GM12878 (cell line): ENCODE data around the gene GOLGA6A. TPM values are rescaled to one million over a fixed set of nuclear protein-coding genes. Genes with fewer than 3 reads are reported as not detected.

Source experiments
- ATAC-seq: fragments of 200-7000 bp; cut with Tn5 transposase; 3 replicates; pipeline ENCODE4 v1.9.1; 2020; ENCODE audit warnings: mild to moderate bottlenecking, moderate library complexity
- BruUV-seq: library from RNA; stranded (reverse); fragments of 400-500 nt; replicated peaks from 2 replicates; lab custom pipeline; 2021; lab: Mats Ljungman, UMichigan
- CTCF ChIA-PET: fragments of 300-600 bp; sonication (Branson Sonifier 250); formaldehyde crosslinking; extraction: SDS; loops from one replicate; lab custom pipeline; 2021; ENCODE audit warnings: inconsistent platforms; lab: Yijun Ruan, JAX
- POLR2A ChIA-PET: fragments of 350-600 bp; formaldehyde crosslinking; extraction: SDS; loops from one replicate; lab custom pipeline; 2021; ENCODE audit warnings: inconsistent platforms; lab: Charles Lee
- RAD21 ChIA-PET: fragments of 300-600 bp; sonication (Branson Sonifier 250); formaldehyde crosslinking; loops from one replicate; lab custom pipeline; 2023; ENCODE audit warnings: antibody characterized with exemption; ENCODE audit not compliant: unreplicated experiment; lab: Charles Lee
- SMC1A ChIA-PET: fragments of 300-600 bp; sonication (Branson Sonifier 250); formaldehyde crosslinking; loops from one replicate; lab custom pipeline; 2023; ENCODE audit not compliant: unreplicated experiment, uncharacterized antibody; lab: Charles Lee
- DNase-seq: peaks from one replicate; pipeline ENCODE4 v3.0.0-alpha.2; 2011; ENCODE audit warnings: low read depth, low spot score
- FAIRE-seq: peaks from 3 replicates; lab custom pipeline; 2011; peaks lifted over from hg19 to GRCh38; lab: Jason Lieb, UNC
- H2AFZ ChIP-seq: 2 replicates; pipeline ENCODE4 v1.6.0; 2011; ENCODE audit warnings: low read depth, low read length, control low read depth; ENCODE audit not compliant: control insufficient read depth
- H3K27ac ChIP-seq: 2 replicates; pipeline ENCODE4 v1.5.1; 2011; ENCODE audit warnings: control low read depth; ENCODE audit not compliant: control insufficient read depth, insufficient read depth
- H3K27me3 ChIP-seq, 2 experiments: replicated peaks in 1 of 2; 2 replicates each; pipeline versions ENCODE4 v1.6.0 to v1.6.1; 2011; ENCODE audit warnings: low read length in 1 of 2; ENCODE audit not compliant: control insufficient read depth in 2 of 2, insufficient read depth in 2 of 2
- H3K36me3 ChIP-seq, 2 experiments: 2 replicates each; pipeline ENCODE4 v1.5.1; 2011; ENCODE audit warnings: low read length in 1 of 2; ENCODE audit not compliant: control insufficient read depth in 2 of 2, insufficient read depth in 2 of 2
- H3K4me1 ChIP-seq: 2 replicates; pipeline ENCODE4 v1.6.1; 2011; ENCODE audit warnings: mild to moderate bottlenecking, low read length, moderate library complexity, mixed read lengths; ENCODE audit not compliant: control insufficient read depth, insufficient read depth
- H3K4me2 ChIP-seq: 2 replicates; pipeline ENCODE4 v1.6.0; 2011; ENCODE audit warnings: control low read depth; ENCODE audit not compliant: control insufficient read depth, insufficient read depth
- H3K4me3 ChIP-seq: fragments of 200-600 bp; sonication (generic); 2 replicates; pipeline ENCODE4 v1.5.1; 2016
- H3K79me2 ChIP-seq: 2 replicates; pipeline ENCODE4 v1.6.0; 2011; ENCODE audit warnings: low read length; ENCODE audit not compliant: control insufficient read depth, insufficient read depth
- H3K9ac ChIP-seq: 2 replicates; pipeline ENCODE4 v1.8.0; 2011; ENCODE audit warnings: low read length, control low read depth, mixed read lengths; ENCODE audit not compliant: control insufficient read depth, insufficient read depth
- H3K9me3 ChIP-seq: replicated peaks from 3 replicates; pipeline ENCODE4 v1.5.1; 2011; ENCODE audit warnings: mild to moderate bottlenecking, low read length; ENCODE audit not compliant: control insufficient read depth, insufficient read depth
- H4K20me1 ChIP-seq: 2 replicates; pipeline ENCODE4 v1.6.0; 2011; ENCODE audit not compliant: control insufficient read depth, insufficient read depth
- CREM ChIP-seq: IDR thresholded peaks from 2 replicates; pipeline ENCODE4 v1.6.1; 2014; ENCODE audit warnings: antibody characterized with exemption, low read depth
- ELK1 ChIP-seq: IDR thresholded peaks from 2 replicates; pipeline ENCODE4 v1.6.1; 2012; ENCODE audit warnings: low read depth, low read length, improper control_type of control experiment
- FOS ChIP-seq: IDR thresholded peaks from 3 replicates; pipeline ENCODE4 v1.6.1; 2011; ENCODE audit warnings: borderline replicate concordance; ENCODE audit not compliant: insufficient read length; ENCODE audit errors: extremely low read depth
- NFXL1 ChIP-seq: fragments of 450-650 bp; IDR thresholded peaks from 2 replicates; pipeline ENCODE4 v1.6.1; 2017; ENCODE audit warnings: antibody characterized with exemption, mild to moderate bottlenecking, borderline replicate concordance
- RB1 ChIP-seq: fragments of 450-650 bp; formaldehyde crosslinking; IDR thresholded peaks from 2 replicates; pipeline ENCODE4 v1.6.1; 2017; ENCODE audit warnings: mild to moderate bottlenecking, borderline replicate concordance
- RUNX3 ChIP-seq: IDR thresholded peaks from 2 replicates; pipeline ENCODE4 v1.6.1; 2012; ENCODE audit warnings: low read length, inconsistent platforms
- WGBS: methylation state at CpG from one replicate; pipeline ENCODE4 v1.1.6; 2016; ENCODE audit warnings: low lambda C conversion rate; ENCODE audit not compliant: insufficient replicate concordance, insufficient coverage; ENCODE audit errors: missing lambda C conversion rate; 5-methylcytosine and 5-hydroxymethylcytosine counted together
- in situ Hi-C: fragments of 300-500 bp; cut with MboI; formaldehyde crosslinking; loops from 9 replicates; pipeline ENCODE4 v1.14.3; 2018; ENCODE audit warnings: mixed read lengths
- intact Hi-C: fragments of 100-400 bp; cut with micrococcal nuclease; formaldehyde crosslinking; loops from one replicate; pipeline ENCODE4 v1.14.2; 2022; ENCODE audit not compliant: unreplicated experiment
- polyA plus RNA-seq, 11 experiments: library from polyadenylated mRNA; depleted of rRNA in 4 of 11; unstranded in 6 of 11; stranded (reverse) in 5 of 11; fragments of >200 nt; fragmentation: Nextera tagmentation in 4 of 11; fragmentation: Illumina TruSeq in 1 of 11; extraction: Ambion mirVana in 4 of 11; extraction: Trizol in 1 of 11; gene quantifications; 1 replicate in 1 of 11; 2 replicates in 10 of 11; pipeline versions ENCODE4 v1.2.1 to v1.2.3, GENCODE V29; 2011 to 2016; ENCODE audit warnings: inconsistent platforms in 2 of 11, missing spikeins in 2 of 11, low read depth in 1 of 11
- total RNA-seq, 4 experiments: library from RNA; depleted of rRNA in 3 of 4; stranded (reverse); fragments of >200 nt in 3 of 4; fragmentation: Illumina TruSeq in 1 of 4; extraction: Trizol in 1 of 4; gene quantifications; 2 replicates each; pipeline versions ENCODE4 v1.2.1 to v1.2.3, GENCODE V29; 2013 to 2021
- TF ChIP-seq, protein P1 (sequence below): fragments of 150-350 bp; IDR thresholded peaks from 2 replicates; pipeline ENCODE4 v1.6.1; 2016; ENCODE audit warnings: low read depth, low read length
- TF ChIP-seq, protein P2 (sequence below): IDR thresholded peaks from 2 replicates; pipeline ENCODE4 v1.6.1; 2012; ENCODE audit warnings: low read depth, low read length, improper control_type of control experiment

Gene GOLGA6A
- total and polyA plus RNA-seq, 10 of the 15 experiments (the other 5 are each of a cell fraction or from before 2014, with no cell fraction given) = not detected

DNA sequence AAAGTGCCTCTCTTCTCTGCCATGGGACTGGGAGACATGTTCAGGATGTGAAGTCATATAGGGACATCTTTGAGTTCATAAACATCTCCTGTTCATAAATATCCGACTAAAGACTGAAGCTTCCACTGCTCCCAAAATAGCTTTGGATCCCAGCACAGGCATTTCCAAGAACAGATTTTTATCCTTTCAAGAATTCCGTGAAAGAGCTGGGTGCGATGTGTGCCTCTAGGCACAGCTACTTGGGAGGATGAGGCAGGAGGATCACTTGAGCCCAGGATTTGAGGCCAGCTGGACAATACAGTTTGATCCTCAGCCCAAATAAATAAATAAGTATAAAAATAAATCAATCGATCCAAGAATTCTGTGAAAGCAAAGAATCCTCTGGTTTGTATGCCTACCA lies 41.3 kb upstream of the GOLGA6A start:
- Histone ChIP-seq H3K9me3 (no peaks in the 10 kb centered on the region), H3K36me3 (no peaks in the 10 kb centered on the region), H3K27me3 (peaks cover 5 to 8% of the 10 kb centered on the region in 2 experiments), H3K4me1 (peaks cover 20% of the 10 kb centered on the region), H2AFZ (no peak overlapping the region), H3K9ac (no peak overlapping the region), H3K27ac (0 out of 2 replicates have a peak overlapping the region, but pooled peaks have one; percentile 27), H3K4me3 (no peak overlapping the region), H3K79me2 (no peaks in the 10 kb centered on the region), H4K20me1 (no peaks in the 10 kb centered on the region), H3K4me2 (peak overlapping the region; percentile 70; the same call in 1 of the 2 replicates)
- WGBS = 52% methylated on average over 4 of the region's 4 CpGs
- in situ Hi-C loops = loop anchor here (5.0 to 10.0 kb wide), 2 partner anchors 184 to 1151 kb away; no protein-coding TSS in a partner anchor
- intact Hi-C loops = no loop called here
- TF ChIP-seq CREM = no peak
- no peak for TF ChIP-seq NFXL1
- no peak for TF ChIP-seq RUNX3
- no peak for TF ChIP-seq FOS
- TF ChIP-seq RB1 = no peak
- no peak for TF ChIP-seq ELK1
- TF ChIP-seq, protein P1, sequence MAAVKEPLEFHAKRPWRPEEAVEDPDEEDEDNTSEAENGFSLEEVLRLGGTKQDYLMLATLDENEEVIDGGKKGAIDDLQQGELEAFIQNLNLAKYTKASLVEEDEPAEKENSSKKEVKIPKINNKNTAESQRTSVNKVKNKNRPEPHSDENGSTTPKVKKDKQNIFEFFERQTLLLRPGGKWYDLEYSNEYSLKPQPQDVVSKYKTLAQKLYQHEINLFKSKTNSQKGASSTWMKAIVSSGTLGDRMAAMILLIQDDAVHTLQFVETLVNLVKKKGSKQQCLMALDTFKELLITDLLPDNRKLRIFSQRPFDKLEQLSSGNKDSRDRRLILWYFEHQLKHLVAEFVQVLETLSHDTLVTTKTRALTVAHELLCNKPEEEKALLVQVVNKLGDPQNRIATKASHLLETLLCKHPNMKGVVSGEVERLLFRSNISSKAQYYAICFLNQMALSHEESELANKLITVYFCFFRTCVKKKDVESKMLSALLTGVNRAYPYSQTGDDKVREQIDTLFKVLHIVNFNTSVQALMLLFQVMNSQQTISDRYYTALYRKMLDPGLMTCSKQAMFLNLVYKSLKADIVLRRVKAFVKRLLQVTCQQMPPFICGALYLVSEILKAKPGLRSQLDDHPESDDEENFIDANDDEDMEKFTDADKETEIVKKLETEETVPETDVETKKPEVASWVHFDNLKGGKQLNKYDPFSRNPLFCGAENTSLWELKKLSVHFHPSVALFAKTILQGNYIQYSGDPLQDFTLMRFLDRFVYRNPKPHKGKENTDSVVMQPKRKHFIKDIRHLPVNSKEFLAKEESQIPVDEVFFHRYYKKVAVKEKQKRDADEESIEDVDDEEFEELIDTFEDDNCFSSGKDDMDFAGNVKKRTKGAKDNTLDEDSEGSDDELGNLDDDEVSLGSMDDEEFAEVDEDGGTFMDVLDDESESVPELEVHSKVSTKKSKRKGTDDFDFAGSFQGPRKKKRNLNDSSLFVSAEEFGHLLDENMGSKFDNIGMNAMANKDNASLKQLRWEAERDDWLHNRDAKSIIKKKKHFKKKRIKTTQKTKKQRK = no peak
- TF ChIP-seq, protein P2, sequence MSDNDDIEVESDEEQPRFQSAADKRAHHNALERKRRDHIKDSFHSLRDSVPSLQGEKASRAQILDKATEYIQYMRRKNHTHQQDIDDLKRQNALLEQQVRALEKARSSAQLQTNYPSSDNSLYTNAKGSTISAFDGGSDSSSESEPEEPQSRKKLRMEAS = no peak
- BruUV-seq = no TSS peak
- DNase-seq (no peak), FAIRE-seq (no peak), ATAC-seq (no peak)
- ChIA-PET POLR2A (no interaction called here), SMC1A (interaction anchor here (1.0 kb wide), 1 partner anchor 157 kb away, joined by 4 read pairs; no protein-coding TSS in a partner anchor), CTCF (interaction anchor here (0.7 to 2.3 kb wide), 3 partner anchors 152 to 197 kb away, joined by 3 to 19 read pairs (median 5); no protein-coding TSS in a partner anchor), RAD21 (interaction anchor here (1.0 to 1.6 kb wide), 2 partner anchors 184 to 197 kb away, joined by 4 read pairs; no protein-coding TSS in a partner anchor)
